AG04449 (cell line): ENCODE results near the gene ITGB4.

Experiments used
- CTCF ChIA-PET: fragments of 350-600 bp; formaldehyde crosslinking; extraction: SDS; loops from one replicate; lab custom pipeline; 2021; ENCODE audit warnings: antibody characterized with exemption; lab: Yijun Ruan, JAX
- POLR2A ChIA-PET: fragments of 400-600, 350-600 bp; formaldehyde crosslinking; extraction: SDS; loops from one replicate; lab custom pipeline; 2020; ENCODE audit warnings: antibody characterized with exemption, inconsistent platforms; lab: Yijun Ruan, JAX
- DNase-seq: peaks from one replicate; pipeline ENCODE4 v3.0.0-alpha.2; 2010; ENCODE audit warnings: low read depth, low spot score
- H3K4me3 ChIP-seq: 2 replicates; pipeline ENCODE4 v1.5.1; 2011; ENCODE audit warnings: low read depth, mild to moderate bottlenecking, control low read depth, low read length
- CTCF ChIP-seq: IDR thresholded peaks from one replicate; pipeline ENCODE4 v1.5.1; 2011; ENCODE audit warnings: mild to moderate bottlenecking, moderate library complexity, low read length, control low read depth, inconsistent platforms; ENCODE audit not compliant: insufficient read depth; ENCODE audit errors: missing control alignments

Gene ITGB4

GRCh38 chr17:75734674-75735294, 13.5 kb downstream of the ITGB4 start:
- CTCF ChIA-PET = interaction anchor here (13.1 kb wide), 1 partner anchor 13 kb away, joined by 174 read pairs; no protein-coding TSS in a partner anchor

GRCh38 chr17:75736173-75736835, 15.0 kb downstream of the ITGB4 start:
- TF ChIP-seq CTCF = no peak
- ChIA-PET CTCF (interaction anchor here (1.0 to 13.1 kb wide), 3 partner anchors 11 to 111 kb away, joined by 3 to 174 read pairs (median 5); partner anchors contain the start of gene SMIM5), POLR2A (no interaction called here)
- no peak overlapping the region for H3K4me3 ChIP-seq
- DNase-seq = no peak

More at GRCh38 chr17:75734674-75735294, 13.5 kb downstream of the ITGB4 start:
- H3K4me3 ChIP-seq = no peak overlapping the region
- no peak for DNase-seq
- TF ChIP-seq CTCF = no peak
- POLR2A ChIA-PET = no interaction called here

- ChIA-PET POLR2A (interaction anchor here (0.9 to 1.1 kb wide), 2 partner anchors 8 to 43 kb away, joined by 3 read pairs; no protein-coding TSS in a partner anchor), CTCF (interaction anchor here (0.7 to 13.1 kb wide), 8 partner anchors 10 to 136 kb away, joined by 3 to 174 read pairs (median 4); partner anchors contain the start of genes RECQL5 and SMIM5)
- TF ChIP-seq CTCF = no peak
- no peak overlapping the region for H3K4me3 ChIP-seq
- DNase-seq = no peak
These were observed 16.1 kb downstream of the ITGB4 start for GRCh38 chr17:75737133-75737962.

GRCh38 chr17:75738218-75738802, 17.1 kb downstream of the ITGB4 start:
- POLR2A ChIA-PET = interaction anchor here (0.9 to 1.1 kb wide), 2 partner anchors 9 to 42 kb away, joined by 3 read pairs; no protein-coding TSS in a partner anchor
- DNase-seq = no peak
- H3K4me3 ChIP-seq = no peak overlapping the region
- no peak for TF ChIP-seq CTCF
- CTCF ChIA-PET = interaction anchor here (0.7 to 13.1 kb wide), 12 partner anchors 9 to 185 kb away, joined by 3 to 174 read pairs (median 3); partner anchors contain the start of genes RECQL5 and SMIM5

GRCh38 chr17:75739174-75739573, 17.9 kb downstream of the ITGB4 start:
- POLR2A ChIA-PET = no interaction called here
- H3K4me3 ChIP-seq = no peak overlapping the region
- no peak for DNase-seq
- CTCF ChIA-PET = interaction anchor here (0.7 to 13.1 kb wide), 9 partner anchors 9 to 186 kb away, joined by 3 to 174 read pairs (median 4); partner anchors contain the start of gene SMIM5
- TF ChIP-seq CTCF = no peak
